G401.6 (cell line): ENCODE data around the gene ZNF836.

Source experiments
- FAIRE-seq: peaks from 2 replicates; lab custom pipeline; 2012; peaks lifted over from hg19 to GRCh38; lab: Jason Lieb, UNC

ZNF836 gene

GRCh38 chr19:52188822-52189734, 17.7 kb upstream of the ZNF836 start:
- no peak for FAIRE-seq

GRCh38 chr19:52187407-52187806, 16.0 kb upstream of the ZNF836 start:
- FAIRE-seq, result no peak

- no peak for FAIRE-seq
Observed at GRCh38 chr19:52176574-52176973, 5.2 kb upstream of the ZNF836 start.

DNA sequence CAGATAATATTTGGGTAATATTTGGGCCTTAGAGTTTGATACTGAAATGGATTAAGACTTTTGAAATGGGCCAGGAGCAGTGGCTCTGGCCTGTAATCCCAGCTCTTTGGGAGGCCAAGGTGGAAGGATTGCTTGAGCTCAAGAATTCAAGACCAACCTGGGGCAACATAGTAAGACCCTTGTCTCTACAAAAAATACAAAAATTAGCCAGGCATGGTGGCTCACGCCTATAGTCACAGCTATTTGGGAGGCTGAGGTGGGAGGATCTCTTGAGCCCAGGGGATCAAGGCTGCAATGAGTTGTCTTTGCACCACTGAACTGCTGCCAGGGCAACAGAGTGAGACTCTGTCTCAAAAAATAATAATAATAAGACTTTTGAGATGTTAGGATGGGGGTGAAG, 926 bp upstream of the ZNF836 start:
- FAIRE-seq, result no peak

GRCh38 chr19:52170863-52171320, 529 bp downstream of the ZNF836 start:
- no peak for FAIRE-seq

GRCh38 chr19:52170304-52170703, 1.1 kb downstream of the ZNF836 start:
- no peak for FAIRE-seq

DNA sequence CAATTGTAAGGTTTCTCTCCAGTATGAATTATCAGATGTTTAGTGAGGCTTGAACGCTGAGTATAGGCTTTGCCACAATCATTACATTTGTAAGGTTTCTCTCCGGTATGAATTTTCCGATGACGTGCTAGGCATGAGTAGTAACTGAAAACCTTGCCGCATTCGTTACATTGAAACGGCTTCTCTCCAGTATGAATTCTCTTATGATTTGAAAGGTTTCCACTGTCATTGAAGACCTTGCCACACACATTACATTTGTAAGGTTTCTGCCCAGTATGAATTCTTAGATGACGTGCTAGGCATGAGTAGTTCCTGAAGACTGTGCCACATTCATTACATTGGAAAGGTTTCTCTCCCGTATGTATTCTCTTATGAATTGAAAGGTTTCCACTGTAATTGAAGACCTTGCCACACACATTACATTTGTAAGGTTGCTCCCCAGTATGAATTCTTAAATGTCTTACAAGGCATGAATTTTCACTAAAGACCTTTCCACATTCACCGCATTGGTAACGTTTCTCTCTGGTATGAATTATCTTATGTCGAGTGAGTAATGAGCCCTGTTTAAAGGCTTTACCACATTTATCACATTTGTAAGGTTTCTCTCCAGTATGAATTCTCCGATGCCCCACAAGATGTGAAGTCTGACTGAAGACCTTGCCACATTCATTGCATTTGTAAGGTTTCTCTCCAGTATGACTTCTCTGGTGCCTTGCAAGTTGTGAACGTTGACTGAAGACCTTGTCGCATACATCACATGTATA, 15.6 kb downstream of the ZNF836 start:
- no peak for FAIRE-seq

DNA sequence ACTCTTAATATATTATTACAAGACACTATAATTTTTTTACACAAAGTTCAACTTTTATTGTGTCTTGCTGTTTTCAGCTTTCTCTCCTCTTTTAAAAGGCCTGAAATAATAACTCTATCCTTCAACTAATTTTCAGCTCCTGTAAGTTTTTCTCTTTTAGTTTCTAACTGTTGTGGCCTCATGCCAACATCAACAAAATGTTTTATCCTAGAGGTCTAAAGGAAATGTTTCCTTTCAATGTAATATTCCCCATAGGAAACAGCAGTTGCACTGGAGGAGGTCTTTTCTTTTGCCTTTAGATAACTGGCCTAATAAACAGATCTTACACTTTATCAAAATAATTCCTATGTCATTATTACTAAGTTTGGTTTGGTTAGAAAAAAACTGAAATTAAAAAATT, 23.2 kb downstream of the ZNF836 start:
- FAIRE-seq, result no peak

DNA sequence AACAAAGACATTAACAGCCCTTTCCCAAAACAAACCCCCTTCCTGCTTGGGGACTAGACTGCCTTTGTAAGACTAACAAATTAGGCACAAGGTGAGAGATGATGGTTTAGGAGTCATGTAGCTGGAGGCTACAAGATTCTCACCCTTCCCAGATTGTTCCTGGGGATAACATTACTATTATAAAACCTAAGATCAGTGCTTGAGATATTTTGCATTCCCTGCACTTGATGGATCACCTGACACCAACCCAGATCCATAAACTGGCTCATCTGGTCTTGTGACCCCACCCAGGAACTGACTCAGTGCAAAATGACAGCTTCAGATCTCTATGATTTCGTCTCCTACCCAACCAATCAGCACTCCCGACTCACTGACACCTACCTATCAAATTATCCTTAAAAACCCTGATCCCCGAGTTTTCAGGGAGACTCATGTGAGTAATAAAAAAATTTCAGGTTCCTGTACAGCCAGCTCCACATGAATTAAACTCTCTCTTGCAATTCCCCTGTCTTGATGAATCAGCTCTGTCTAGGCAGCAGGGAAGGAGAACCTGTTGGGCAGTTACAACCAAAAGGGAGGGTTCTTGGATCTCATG, 29.3 kb downstream of the ZNF836 start:
- FAIRE-seq, result no peak

- FAIRE-seq, result no peak
Observed at GRCh38 chr19:52141203-52141602, 30.2 kb downstream of the ZNF836 start.

GRCh38 chr19:52140032-52140710, 31.2 kb downstream of the ZNF836 start:
- no peak for FAIRE-seq

DNA sequence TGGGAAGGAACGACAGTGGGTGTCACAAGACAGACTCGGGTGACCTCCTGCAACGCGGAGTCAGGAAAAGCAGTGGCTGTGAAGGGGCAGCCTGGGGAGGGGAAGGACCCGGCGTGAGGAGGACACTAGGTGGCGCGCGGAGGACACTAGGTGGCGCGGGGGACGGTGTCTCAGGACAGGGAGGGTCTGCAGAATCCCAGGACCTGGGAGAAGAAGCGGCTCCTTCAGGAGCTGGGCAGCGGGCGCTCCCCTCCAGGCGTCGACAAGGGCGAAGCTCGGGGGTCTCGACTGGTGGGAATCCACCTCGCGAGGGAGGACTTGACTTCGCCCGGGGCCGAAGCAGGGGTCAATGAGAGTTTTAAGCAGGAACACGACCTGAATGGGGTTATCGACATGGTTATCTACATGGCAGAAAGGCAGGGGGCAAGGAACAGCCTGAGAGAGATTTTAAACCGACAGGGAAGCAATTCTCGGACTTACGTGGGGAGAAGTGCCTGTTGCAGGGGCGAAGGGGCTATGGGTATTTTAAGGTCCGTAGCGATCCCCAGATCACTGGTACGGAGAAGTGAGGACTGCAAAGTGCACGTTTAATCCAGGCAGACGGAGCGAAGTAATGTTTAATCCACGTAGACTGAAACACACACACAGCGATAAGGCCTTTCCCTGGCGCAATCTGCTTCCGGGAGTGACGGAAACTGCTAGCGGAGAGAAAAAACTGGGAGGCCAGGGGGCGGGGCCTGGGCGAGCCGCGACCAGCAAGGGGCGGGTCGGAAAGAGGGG, 32.0 kb downstream of the ZNF836 start, which contains the start of gene ZNF616:
Gene ZNF616, minus strand, starts transcription at position 687 of the 780 bp plus-strand sequence. CDS start 9,426 bp downstream, outside the sequence.
- peak; percentile 93 for FAIRE-seq

- FAIRE-seq, result no peak
Observed at GRCh38 chr19:52138983-52139251, 32.5 kb downstream of the ZNF836 start.

- FAIRE-seq, result no peak
Observed at GRCh38 chr19:52138278-52138982, 33.0 kb downstream of the ZNF836 start.

DNA sequence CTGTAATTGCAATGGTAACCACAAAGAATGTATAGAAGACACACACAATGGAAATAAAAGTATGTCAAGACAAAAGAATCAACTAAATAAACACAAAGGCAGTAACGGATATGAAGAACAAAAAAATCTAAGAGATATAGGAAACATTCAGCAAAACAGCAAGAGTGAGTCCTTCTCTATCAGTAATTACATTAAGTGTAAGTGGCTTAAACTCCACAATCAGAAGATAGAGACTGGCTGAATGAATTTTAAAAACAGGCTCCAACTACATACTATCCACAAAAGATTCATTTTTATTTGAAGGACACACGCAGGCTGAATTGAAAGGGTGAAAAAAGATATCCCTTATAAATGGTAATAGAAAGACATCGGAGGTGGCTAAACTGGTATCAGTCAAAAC, 51.1 kb downstream of the ZNF836 start:
- FAIRE-seq, result no peak

- no peak for FAIRE-seq
Observed at GRCh38 chr19:52115526-52116053, 55.8 kb downstream of the ZNF836 start.

DNA sequence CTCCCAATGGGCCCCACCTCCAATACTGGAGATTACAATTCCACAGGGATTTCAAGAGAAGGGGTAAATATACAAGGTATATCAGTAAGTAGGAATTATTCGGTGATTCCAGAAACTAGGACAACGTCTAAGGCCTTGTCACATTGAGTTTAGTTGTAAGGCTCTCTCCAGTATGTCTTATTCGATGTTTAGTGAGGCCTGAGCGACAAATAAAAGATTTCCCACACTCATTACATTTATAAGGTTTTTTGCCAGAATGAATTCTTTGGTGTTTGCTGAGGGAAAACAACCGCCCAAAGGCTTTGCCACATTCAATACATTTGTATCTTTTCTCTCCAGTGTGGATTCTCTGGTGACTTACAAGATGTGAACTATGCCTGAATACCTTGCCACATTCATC, 56.7 kb downstream of the ZNF836 start:
- no peak for FAIRE-seq

- no peak for FAIRE-seq
Observed at GRCh38 chr19:52112624-52113023, 58.8 kb downstream of the ZNF836 start.

- FAIRE-seq, result no peak
Observed at GRCh38 chr19:52110780-52111179, 60.6 kb downstream of the ZNF836 start.
